Endothelial cell of umbilical vein (primary cell): ENCODE data around the gene FARP1. TPM values are rescaled to one million over a fixed set of nuclear protein-coding genes. Genes with fewer than 3 reads are reported as not detected.

Experiments used
- BruUV-seq: library from RNA; stranded (reverse); fragments of 400-500 nt; replicated peaks from 2 replicates; lab custom pipeline; 2021; lab: Mats Ljungman, UMichigan
- CTCF ChIA-PET: fragments of 300-600, 350-600 bp; sonication (Branson Sonifier 250); formaldehyde crosslinking; loops from one replicate; lab custom pipeline; 2021; ENCODE audit warnings: antibody characterized with exemption, inconsistent platforms; lab: Charles Lee
- POLR2A ChIA-PET: fragments of 300-600, 350-600 bp; sonication (Branson Sonifier 250); formaldehyde crosslinking; loops from one replicate; lab custom pipeline; 2021; ENCODE audit warnings: antibody characterized with exemption, inconsistent platforms; lab: Charles Lee
- DNase-seq: peaks from one replicate; pipeline ENCODE4 v3.0.0-alpha.2; 2011; ENCODE audit warnings: low read depth, low spot score
- FAIRE-seq: peaks from 2 replicates; lab custom pipeline; 2011; peaks lifted over from hg19 to GRCh38; lab: Jason Lieb, UNC
- H2AFZ ChIP-seq: 2 replicates; pipeline ENCODE4 v1.6.0; 2012; ENCODE audit warnings: low read depth, low read length, control low read depth, inconsistent platforms
- H3K27ac ChIP-seq: 2 replicates; pipeline ENCODE4 v1.5.1; 2011; ENCODE audit warnings: low read depth, mild to moderate bottlenecking, control low read depth, low read length, moderate library complexity; ENCODE audit not compliant: insufficient read depth
- H3K27me3 ChIP-seq, 2 experiments: 2 replicates each; pipeline versions ENCODE4 v1.6.0 to v1.6.1; 2011; ENCODE audit warnings: low read length in 2 of 2, mixed read lengths in 1 of 2; ENCODE audit not compliant: control insufficient read depth in 2 of 2, insufficient read depth in 2 of 2
- H3K36me3 ChIP-seq, 2 experiments: 2 replicates in 1 of 2; 3 replicates in 1 of 2; pipeline ENCODE4 v1.5.1; 2011; ENCODE audit warnings: low read length in 2 of 2, mild to moderate bottlenecking in 1 of 2, moderate library complexity in 1 of 2; ENCODE audit not compliant: control insufficient read depth in 2 of 2, insufficient read depth in 2 of 2; ENCODE audit errors: extremely low read depth in 1 of 2
- H3K4me1 ChIP-seq: 3 replicates; pipeline ENCODE4 v1.5.1; 2011; ENCODE audit warnings: mild to moderate bottlenecking, low read length; ENCODE audit not compliant: control insufficient read depth, insufficient read depth; ENCODE audit errors: extremely low read depth
- H3K4me2 ChIP-seq: 2 replicates; pipeline ENCODE4 v1.6.1; 2011; ENCODE audit warnings: low read length, control low read depth, mixed read lengths; ENCODE audit not compliant: insufficient read depth
- H3K4me3 ChIP-seq, 3 experiments: fragments of 200-600 bp in 1 of 3; sonication (generic), shearing (Covaris generic) in 1 of 3; replicated peaks in 1 of 3; 2 replicates each; pipeline ENCODE4 v1.5.1; 2011 to 2016; ENCODE audit warnings: control low read depth in 3 of 3, low read length in 3 of 3, mild to moderate bottlenecking in 2 of 3, inconsistent platforms in 1 of 3, low read depth in 1 of 3, moderate library complexity in 1 of 3; ENCODE audit not compliant: insufficient read depth in 1 of 3
- H3K79me2 ChIP-seq: 2 replicates; pipeline ENCODE4 v1.6.0; 2012; ENCODE audit warnings: low read length, inconsistent platforms; ENCODE audit not compliant: control insufficient read depth, insufficient read depth
- H3K9ac ChIP-seq: replicated peaks from 2 replicates; pipeline ENCODE3; 2011; ENCODE audit warnings: low read length, control low read depth; ENCODE audit not compliant: insufficient read depth; ENCODE audit errors: extremely low read depth
- H3K9me1 ChIP-seq: replicated peaks from 3 replicates; pipeline ENCODE4 v1.6.0; 2011; ENCODE audit warnings: mild to moderate bottlenecking, low read length; ENCODE audit not compliant: control insufficient read depth, insufficient read depth; ENCODE audit errors: extremely low read depth
- H3K9me3 ChIP-seq: replicated peaks from 2 replicates; pipeline ENCODE4 v1.5.1; 2012; ENCODE audit warnings: low read length, inconsistent platforms; ENCODE audit not compliant: control insufficient read depth, insufficient read depth
- H4K20me1 ChIP-seq: replicated peaks from 2 replicates; pipeline ENCODE3; 2011; ENCODE audit warnings: mild to moderate bottlenecking, low read length; ENCODE audit not compliant: control insufficient read depth, insufficient read depth; ENCODE audit errors: extremely low read depth
- EZH2 ChIP-seq: IDR thresholded peaks from 2 replicates; pipeline ENCODE4 v1.6.1; 2012; ENCODE audit warnings: borderline replicate concordance, low read depth, mild to moderate bottlenecking, moderate library complexity, low read length, inconsistent platforms; ENCODE audit not compliant: severe bottlenecking
- FOS ChIP-seq: IDR thresholded peaks from 2 replicates; pipeline ENCODE4 v1.6.1; 2011; ENCODE audit warnings: mild to moderate bottlenecking, low read length, moderate library complexity, borderline replicate concordance; ENCODE audit not compliant: insufficient read depth
- GATA2 ChIP-seq: IDR thresholded peaks from 2 replicates; pipeline ENCODE4 v1.7.0; 2011; ENCODE audit warnings: low read depth, mild to moderate bottlenecking, moderate library complexity, mixed read lengths, low read length; ENCODE audit not compliant: insufficient read length, insufficient read depth
- JUN ChIP-seq: IDR thresholded peaks from 2 replicates; pipeline ENCODE4 v1.6.1; 2011; ENCODE audit warnings: borderline replicate concordance, low read depth; ENCODE audit not compliant: insufficient read length, insufficient read depth
- MYC ChIP-seq: IDR thresholded peaks from one replicate; pipeline ENCODE4 v1.6.1; 2011; ENCODE audit warnings: mild to moderate bottlenecking, low read depth, low read length
- POLR2AphosphoS5 ChIP-seq: IDR thresholded peaks from 2 replicates; pipeline ENCODE4 v1.6.1; 2012; ENCODE audit warnings: low read depth, mild to moderate bottlenecking, control low read depth, low read length, moderate library complexity; ENCODE audit not compliant: insufficient read depth
- dilution Hi-C: fragments of 300-500 bp; cut with MboI; formaldehyde crosslinking; loops from one replicate; pipeline ENCODE4 v1.15.0; 2019; ENCODE audit warnings: low sequenced_read_pairs; ENCODE audit not compliant: extremely low pct_ligation_motif_present
- intact Hi-C: fragments of 100-400 bp; cut with micrococcal nuclease; formaldehyde crosslinking; loops from one replicate; pipeline ENCODE4 v1.10.0; 2022
- polyA plus RNA-seq, 4 experiments: library from polyadenylated mRNA; depleted of rRNA in 3 of 4; stranded (reverse) in 3 of 4; unstranded in 1 of 4; fragments of >200 nt; gene quantifications; 2 replicates each; pipeline versions ENCODE4 v1.2.1 to v1.2.3, GENCODE V29; 2011 to 2012; ENCODE audit warnings: missing spikeins in 1 of 4
- total RNA-seq: library from RNA; stranded (reverse); gene quantifications from 2 replicates; pipeline ENCODE4 v1.2.3, GENCODE V29; 2021
- TF ChIP-seq, protein P1 (sequence below), 2 donors: IDR thresholded peaks; 1 replicate in 1 of 2; 2 replicates in 1 of 2; pipeline ENCODE4 v1.5.1; 2011; ENCODE audit warnings: low read length in 2 of 2, mild to moderate bottlenecking in 2 of 2, moderate library complexity in 2 of 2, control low read depth in 1 of 2, inconsistent platforms in 1 of 2, low read depth in 1 of 2; ENCODE audit not compliant: insufficient read depth in 1 of 2; ENCODE audit errors: extremely low read depth in 1 of 2

Gene FARP1
- total and polyA plus RNA-seq, 2 donors (not counting 3 experiments of a cell fraction or from before 2014, with no cell fraction given), result 19.0 to 77.7 TPM

DNA sequence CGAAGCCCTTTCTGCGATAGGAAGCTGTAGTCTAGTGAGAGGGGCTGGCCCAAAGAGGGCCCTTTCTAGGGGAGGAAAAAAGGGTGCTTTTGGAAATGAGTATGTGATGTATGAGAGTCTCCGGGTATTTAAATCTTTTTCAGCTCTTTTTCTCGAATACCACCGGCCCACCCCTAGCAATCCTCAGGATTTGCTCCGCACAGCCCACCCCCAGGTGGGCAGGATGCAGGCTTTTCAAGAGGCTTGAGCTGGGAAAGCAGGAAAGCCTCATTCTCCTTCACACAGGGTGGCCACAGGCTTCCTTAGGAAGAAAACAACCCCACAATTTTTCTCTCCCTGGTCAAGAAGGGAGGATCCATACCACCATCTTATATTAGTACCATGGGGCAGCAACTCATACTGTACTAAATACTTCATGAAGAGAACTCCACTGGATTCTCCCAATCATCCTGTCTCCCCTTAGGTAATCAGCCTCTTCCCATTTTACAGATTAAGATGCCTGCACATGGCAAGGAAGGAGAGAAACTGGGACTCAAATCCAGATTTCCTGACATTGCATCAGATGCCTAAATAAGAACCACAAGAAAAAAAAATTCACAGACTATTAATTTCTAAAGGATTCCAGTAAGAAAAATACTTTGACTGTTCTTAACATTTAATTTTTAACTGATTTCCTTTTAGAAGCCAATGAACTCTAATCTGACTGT, 349.6 kb downstream of the FARP1 start:
- Histone ChIP-seq H4K20me1 (no peaks in the 10 kb centered on the region), H3K4me2 (no peak overlapping the region), H3K27ac (no peak overlapping the region), H3K27me3 (no peaks in the 10 kb centered on the region), H3K4me3 (no peak overlapping the region), H3K79me2 (peaks cover 86% of the 10 kb centered on the region), H3K9ac (no peak overlapping the region), H2AFZ (no peak overlapping the region), H3K36me3 (peaks cover 0 to 2% of the 10 kb centered on the region in 2 experiments), H3K9me3 (no peaks in the 10 kb centered on the region), H3K4me1 (peaks cover 21% of the 10 kb centered on the region), H3K9me1 (no peaks in the 10 kb centered on the region)
- ChIA-PET POLR2A (no interaction called here), CTCF (no interaction called here)
- TF ChIP-seq MYC, result no peak
- TF ChIP-seq FOS, result no peak
- TF ChIP-seq GATA2, result no peak
- no peak for TF ChIP-seq JUN
- BruUV-seq, result no TSS peak
- intact Hi-C loops, result loop anchor here (1.0 kb wide), 1 partner anchor 13 kb away; no protein-coding TSS in a partner anchor
- DNase-seq (no peak), FAIRE-seq (no peak)
- dilution Hi-C loops, result no loop called here

DNA sequence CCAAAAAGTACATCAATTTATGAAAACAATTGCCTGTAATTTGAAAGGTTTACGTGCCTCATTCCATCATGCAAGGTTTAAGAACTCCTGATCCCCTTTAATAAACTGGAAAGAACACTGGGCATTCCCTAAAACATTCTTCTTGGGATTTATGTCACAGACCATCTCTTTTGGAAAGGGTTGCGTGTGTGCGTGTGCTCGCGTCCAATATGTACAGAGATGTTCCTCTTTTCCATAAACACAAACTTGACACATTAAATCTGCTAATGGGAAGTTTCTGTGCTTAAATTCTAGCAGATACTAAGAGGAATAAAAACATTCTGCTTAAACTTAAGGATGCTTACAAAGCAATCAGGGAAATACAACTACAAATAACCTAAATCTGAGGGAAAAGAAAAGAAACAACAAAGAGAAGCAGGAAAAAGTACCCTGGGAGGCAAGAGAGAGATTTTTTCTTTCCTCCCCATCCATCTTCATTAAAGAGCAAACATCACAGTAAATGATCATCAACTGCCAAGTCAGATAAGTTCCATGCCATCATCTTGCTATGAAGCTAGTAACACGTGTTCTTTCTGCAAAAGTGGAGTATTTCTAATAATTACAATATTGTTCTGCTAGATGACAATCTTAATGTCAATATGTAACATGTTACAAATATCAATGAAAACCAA, 350.3 kb downstream of the FARP1 start:
- FAIRE-seq, result no peak
- dilution Hi-C loops, result no loop called here
- POLR2A ChIA-PET, result no interaction called here

More for the DNA sequence above, 350.3 kb downstream of the FARP1 start:
- intact Hi-C loops, result loop anchor here (1.0 kb wide), 1 partner anchor 12 kb away; no protein-coding TSS in a partner anchor
- Histone ChIP-seq H3K4me3 (no peak overlapping the region), H3K4me1 (peaks cover 21% of the 10 kb centered on the region), H3K27me3 (no peaks in the 10 kb centered on the region), H4K20me1 (no peaks in the 10 kb centered on the region), H2AFZ (no peak overlapping the region), H3K9me1 (no peaks in the 10 kb centered on the region), H3K79me2 (peaks cover 86% of the 10 kb centered on the region), H3K27ac (no peak overlapping the region), H3K36me3 (peaks cover under 1 to 3% of the 10 kb centered on the region in 2 experiments), H3K9me3 (no peaks in the 10 kb centered on the region), H3K9ac (no peak overlapping the region), H3K4me2 (no peak overlapping the region)
- no peak for DNase-seq
- CTCF ChIA-PET, result no interaction called here
- BruUV-seq, result no TSS peak
- TF ChIP-seq FOS (no peak), EZH2 (no peak), GATA2 (no peak), POLR2AphosphoS5 (no peak), MYC (no peak)
- TF ChIP-seq, protein P1, sequence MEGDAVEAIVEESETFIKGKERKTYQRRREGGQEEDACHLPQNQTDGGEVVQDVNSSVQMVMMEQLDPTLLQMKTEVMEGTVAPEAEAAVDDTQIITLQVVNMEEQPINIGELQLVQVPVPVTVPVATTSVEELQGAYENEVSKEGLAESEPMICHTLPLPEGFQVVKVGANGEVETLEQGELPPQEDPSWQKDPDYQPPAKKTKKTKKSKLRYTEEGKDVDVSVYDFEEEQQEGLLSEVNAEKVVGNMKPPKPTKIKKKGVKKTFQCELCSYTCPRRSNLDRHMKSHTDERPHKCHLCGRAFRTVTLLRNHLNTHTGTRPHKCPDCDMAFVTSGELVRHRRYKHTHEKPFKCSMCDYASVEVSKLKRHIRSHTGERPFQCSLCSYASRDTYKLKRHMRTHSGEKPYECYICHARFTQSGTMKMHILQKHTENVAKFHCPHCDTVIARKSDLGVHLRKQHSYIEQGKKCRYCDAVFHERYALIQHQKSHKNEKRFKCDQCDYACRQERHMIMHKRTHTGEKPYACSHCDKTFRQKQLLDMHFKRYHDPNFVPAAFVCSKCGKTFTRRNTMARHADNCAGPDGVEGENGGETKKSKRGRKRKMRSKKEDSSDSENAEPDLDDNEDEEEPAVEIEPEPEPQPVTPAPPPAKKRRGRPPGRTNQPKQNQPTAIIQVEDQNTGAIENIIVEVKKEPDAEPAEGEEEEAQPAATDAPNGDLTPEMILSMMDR (IDR thresholded peaks at IDR 0.05; ENCODE audit: extremely low read depth in 1 of 2, insufficient read depth in 1 of 2, low read depth in 1 of 2, low read length in 2 of 2), result no peak
